H54 (cell line): ENCODE data around the gene AMOTL2.
A peak's percentile ranks its signal among the peaks of the same experiment; 100 is the strongest.

Source experiments
- DNase-seq: peaks from one replicate; pipeline ENCODE4 v3.0.0; 2011; ENCODE audit warnings: low spot score, mixed read lengths; ENCODE audit not compliant: insufficient read length
- FAIRE-seq: peaks from 3 replicates; lab custom pipeline; 2011; peaks lifted over from hg19 to GRCh38; lab: Jason Lieb, UNC
- POLR2A ChIP-seq: IDR thresholded peaks from 2 replicates; pipeline ENCODE4 v1.6.1; 2011; ENCODE audit warnings: low read depth, mild to moderate bottlenecking, low read length

Gene AMOTL2

DNA sequence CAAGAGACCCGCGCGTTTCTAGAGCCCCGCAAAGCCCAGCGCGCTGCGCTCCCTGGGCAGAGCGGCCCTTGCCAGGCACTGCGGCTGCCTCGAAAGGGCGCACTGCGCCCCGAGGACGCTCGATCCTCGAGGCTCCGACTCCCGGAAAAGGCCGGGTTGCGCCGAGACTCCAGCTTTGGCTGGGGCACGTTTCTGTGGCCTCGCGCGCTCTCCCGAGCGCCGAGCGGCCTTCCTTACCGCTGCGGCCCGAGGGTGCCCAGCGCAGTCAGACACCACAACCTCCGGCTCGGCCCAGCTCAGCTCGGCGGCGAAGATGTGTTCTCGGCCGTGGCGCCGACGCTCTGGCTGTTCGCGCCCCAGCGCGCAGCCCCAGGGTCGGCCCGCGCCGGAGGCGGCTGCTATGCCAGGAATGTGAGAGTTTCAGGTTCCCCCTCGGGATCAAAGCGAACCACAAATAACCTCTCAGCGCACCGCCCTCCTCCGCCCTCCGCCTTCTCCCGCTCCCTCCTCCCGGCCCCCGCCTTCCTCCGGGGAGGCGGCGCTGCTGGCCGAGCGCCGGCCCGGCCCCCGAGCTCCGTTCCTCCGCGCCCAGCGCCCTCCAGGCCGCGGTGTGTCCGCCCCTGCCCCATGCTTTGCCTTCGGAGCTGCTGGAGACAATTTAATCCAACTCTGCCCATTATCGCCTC, at the start of gene AMOTL2:
Gene AMOTL2 (minus strand): TSS at position 343 of the 686 bp plus-strand sequence. CDS start 3,014 bp downstream, outside the sequence.
- no peak for FAIRE-seq
- peak; percentile 94 for TF ChIP-seq POLR2A
- peak; percentile 91 for DNase-seq

DNA sequence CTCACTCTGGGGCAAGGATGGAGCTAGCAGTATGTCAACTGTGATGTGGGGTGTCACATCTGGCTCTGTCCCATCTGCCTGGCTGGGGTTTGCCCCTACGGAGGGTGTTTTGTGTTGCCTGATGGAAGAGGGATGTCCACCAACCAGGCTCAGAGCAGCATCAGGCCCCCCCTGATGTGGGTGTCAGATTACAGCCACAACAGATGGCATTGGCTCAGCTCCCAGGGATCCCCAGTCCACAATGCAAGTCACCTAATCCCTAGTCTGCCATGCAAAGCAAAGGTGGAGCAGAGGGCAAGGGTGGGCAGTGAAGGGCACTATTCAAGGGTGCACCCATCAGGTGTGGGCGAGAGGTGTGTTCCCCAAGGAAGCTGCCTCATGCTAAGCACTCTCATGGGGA, 48.9 kb upstream of the AMOTL2 start:
- TF ChIP-seq POLR2A, result no peak
- FAIRE-seq (no peak), DNase-seq (no peak)

- DNase-seq (no peak), FAIRE-seq (no peak)
- no peak for TF ChIP-seq POLR2A
Measured at GRCh38 chr3:134419960-134420321, 45.7 kb upstream of the AMOTL2 start.

GRCh38 chr3:134419214-134419959, 45.1 kb upstream of the AMOTL2 start:
- DNase-seq (no peak), FAIRE-seq (no peak)
- no peak for TF ChIP-seq POLR2A

GRCh38 chr3:134409041-134409440, 34.8 kb upstream of the AMOTL2 start:
- DNase-seq (no peak), FAIRE-seq (no peak)
- no peak for TF ChIP-seq POLR2A

DNA sequence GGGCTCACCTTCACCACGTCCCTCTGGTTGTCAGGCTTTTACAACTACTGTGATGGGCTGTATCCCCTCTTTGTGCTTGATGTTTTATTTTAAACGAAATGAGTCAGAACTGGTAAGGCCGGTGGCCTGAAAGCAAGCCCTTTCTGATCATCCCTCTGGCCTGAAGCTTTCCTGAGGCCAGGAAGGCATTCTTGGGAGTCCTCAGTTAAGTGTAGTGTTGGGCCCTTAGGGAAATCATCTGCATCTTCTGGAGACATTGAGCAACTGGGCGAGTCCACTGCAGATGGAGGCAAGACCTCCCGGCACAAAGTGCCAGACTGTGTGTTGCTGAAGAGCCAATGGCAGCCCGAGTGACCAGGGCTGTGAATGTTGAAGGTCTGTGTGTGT, 33.0 kb upstream of the AMOTL2 start:
- FAIRE-seq (no peak), DNase-seq (no peak)
- TF ChIP-seq POLR2A, result no peak

DNA sequence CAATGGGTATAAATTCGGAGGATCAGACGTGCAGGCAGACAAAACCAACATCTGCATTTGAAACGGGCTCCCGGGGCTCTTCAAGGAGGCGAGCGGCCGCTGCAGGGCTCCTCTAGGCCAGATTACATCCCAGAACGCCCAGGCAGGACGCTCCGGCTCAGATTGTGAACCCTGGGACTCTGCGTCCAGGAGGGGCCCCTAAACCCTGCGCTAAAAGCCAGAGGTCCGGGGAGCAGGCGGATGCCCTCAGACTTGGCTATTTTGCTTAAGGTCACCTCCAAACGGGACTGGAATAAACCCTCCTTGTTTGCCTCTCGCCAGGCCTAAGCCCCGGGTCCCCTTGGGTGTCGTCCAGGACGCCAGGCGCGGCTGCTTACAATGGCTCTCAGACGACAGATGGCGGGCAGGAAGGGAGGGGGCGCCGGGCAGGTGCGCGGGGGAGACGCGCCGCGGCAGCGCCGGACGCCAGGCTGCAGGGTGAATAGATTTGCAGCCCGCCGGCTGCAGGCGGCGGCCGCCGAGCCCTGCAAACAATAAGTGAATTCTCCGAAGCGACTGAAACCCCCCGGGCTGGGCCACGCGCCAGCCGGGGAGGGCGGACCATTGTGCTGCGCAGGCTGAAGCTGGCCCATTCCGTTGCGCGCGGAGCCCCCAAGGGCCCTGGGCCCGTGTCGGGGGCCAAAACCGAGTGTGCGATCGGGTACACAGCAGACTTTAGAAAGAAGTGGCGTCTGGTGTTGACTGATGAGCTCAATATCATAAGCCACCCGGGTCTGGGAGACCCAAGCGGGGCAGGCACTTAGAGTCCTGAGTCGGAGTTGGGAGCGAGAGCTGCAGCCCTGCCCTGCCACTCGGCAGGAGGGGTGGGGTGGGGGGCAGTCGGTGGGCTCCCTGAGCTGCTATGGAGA, 32.3 kb upstream of the AMOTL2 start:
- TF ChIP-seq POLR2A, result no peak
- no peak for FAIRE-seq
- no peak for DNase-seq

DNA sequence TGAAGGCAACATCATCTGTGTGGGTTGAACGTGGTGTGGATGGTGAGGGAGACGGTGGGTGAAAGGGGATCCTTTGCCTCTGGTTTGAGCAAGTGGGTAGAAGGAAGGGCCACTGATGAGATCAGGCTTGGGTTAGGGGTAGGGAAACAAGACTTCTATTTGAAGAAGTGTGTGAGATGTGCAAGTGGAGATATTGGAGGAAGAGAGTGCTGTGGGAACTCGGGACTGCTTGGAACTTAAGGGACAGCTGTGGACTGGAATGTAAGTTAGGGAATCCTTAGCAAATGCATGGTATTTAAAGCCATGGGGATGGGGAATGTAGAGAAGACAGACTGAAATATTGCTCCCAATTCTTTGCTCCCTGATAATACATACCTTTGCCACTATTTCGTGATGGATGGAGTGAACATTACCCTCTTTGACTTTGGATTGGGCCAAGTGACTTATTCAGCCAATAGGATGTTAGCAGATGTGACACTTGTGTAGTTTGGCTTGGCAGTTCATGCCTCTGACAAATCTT, 30.2 kb upstream of the AMOTL2 start:
- DNase-seq (no peak), FAIRE-seq (no peak)

GRCh38 chr3:134397755-134398154, 23.5 kb upstream of the AMOTL2 start:
- FAIRE-seq, result no peak
- DNase-seq, result no peak
- no peak for TF ChIP-seq POLR2A

More for the DNA sequence above, 30.2 kb upstream of the AMOTL2 start:
- no peak for TF ChIP-seq POLR2A

DNA sequence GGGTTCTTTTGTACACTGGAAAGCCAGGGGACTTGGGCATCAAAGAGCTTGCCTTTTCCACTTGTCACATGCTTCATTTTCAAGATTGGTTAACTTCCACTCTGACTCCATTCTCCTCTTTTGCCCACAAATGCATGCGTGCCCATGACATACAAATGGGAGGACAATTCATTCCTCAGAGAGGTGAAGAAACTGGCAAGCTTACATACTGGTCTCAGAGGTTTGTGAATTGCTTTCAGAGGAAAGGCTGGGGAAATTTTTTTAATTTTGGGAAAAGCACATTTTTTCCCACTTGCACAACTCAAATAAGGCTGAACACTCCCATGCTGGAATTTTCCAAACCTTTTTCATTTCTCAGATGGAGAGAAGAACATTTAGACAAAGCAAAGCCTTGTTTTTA, 20.9 kb upstream of the AMOTL2 start:
- FAIRE-seq (no peak), DNase-seq (no peak)
- no peak for TF ChIP-seq POLR2A

DNA sequence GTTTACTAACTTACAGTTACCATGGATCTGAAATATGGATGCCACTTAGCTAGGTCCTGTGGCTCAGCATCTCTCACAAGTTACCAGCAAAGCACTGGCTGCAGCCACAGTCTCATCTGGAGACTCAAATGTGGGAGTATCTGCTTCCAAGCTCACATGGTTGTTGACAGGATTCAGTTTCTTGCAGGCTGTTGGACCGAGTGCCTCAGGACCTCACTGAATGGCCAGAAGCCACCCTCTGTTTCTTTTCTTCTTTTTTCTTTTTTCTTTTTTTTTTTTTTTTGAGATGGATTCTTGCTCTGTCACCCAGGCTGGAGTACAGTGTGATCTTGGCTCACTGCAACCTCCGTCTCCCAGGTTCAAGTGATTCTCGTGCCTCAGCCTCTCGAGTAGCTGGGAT, 20.1 kb upstream of the AMOTL2 start:
- DNase-seq (no peak), FAIRE-seq (no peak)
- no peak for TF ChIP-seq POLR2A

DNA sequence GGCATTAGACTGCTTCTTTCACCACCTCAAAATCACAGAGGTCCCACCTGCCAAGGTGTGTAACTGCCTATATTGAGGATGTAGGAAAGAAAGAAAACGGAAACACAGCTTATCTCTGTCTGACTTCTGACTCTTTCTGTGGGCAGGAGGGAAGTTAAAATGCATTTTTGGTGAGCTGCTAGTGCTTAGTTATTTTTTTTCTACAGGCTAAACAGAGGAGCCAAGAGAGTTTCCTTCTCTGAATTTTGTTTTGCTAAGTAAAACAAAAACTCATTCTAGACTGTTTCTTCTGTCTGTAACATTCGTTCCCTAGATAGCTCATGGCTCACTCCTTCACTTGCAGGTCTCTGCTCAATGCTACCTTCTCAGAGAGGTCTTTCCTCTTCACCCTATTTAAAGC, 18.8 kb upstream of the AMOTL2 start:
- FAIRE-seq (no peak), DNase-seq (no peak)
- no peak for TF ChIP-seq POLR2A

- DNase-seq (no peak), FAIRE-seq (no peak)
- no peak for TF ChIP-seq POLR2A
Measured at GRCh38 chr3:134392336-134392983, 18.2 kb upstream of the AMOTL2 start.

DNA sequence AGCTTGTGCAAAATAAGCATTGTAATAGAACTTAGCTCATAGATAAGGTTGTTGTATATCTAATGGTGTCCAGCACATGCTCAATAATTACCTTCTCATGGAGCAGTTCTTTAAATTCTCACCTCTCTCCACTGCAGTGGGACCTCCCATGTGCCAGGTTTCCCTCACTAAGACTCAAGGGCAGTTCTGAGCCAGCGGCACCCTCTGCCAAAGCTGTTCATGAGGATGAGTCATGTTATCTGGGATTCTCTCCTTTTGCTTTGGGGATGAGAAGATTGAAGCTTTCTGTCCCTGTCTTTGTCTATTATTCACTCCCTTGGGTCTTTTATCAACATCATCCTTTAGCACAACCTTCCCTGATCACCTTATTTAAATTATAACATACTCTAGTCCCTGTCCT, 15.6 kb upstream of the AMOTL2 start:
- FAIRE-seq, result no peak

More for the DNA sequence above, 15.6 kb upstream of the AMOTL2 start:
- DNase-seq, result no peak
- TF ChIP-seq POLR2A, result no peak
